ENCODE measurements around the gene NAB1. TPM values are rescaled to one million over a fixed set of nuclear protein-coding genes. Genes with fewer than 3 reads are reported as not detected.

Gene NAB1
- total RNA-seq (2021; ENCODE audit: unreplicated experiment): 40.2 TPM
- 25.1 TPM for polyA plus RNA-seq (2012; ENCODE audit: insufficient read length)
- Bru-seq, nascent RNA: percentile 80 among the genes with signal in this experiment
- BruChase-seq, experiment 1, labeled RNA remaining after a 2-hour chase: percentile 93 among the genes with signal in this experiment
- percentile 88 among the genes with signal in this experiment for BruChase-seq, experiment 2, labeled RNA remaining after a 6-hour chase
- long read RNA-seq, full-length matches to known transcripts: 3 of 27 reads
- long read RNA-seq, partial matches to known transcripts: 10 of 27 reads
- long read RNA-seq, other reads (novel, unspliced or antisense): 14 of 27 reads

GRCh38 chr2:190649035-190649797 lies at the start of gene NAB1:
TSS of gene NAB1 (plus strand) at chr2:190649083. CDS start at chr2:190659177, 10,094 bp downstream.
- ChIA-PET POLR2A (interaction anchor here (0.7 kb wide), 1 partner anchor 29 kb away, joined by 4 read pairs; no protein-coding TSS in a partner anchor), CTCF (no interaction called here)
- peak within 1 kb of the TSS; percentile 82 for H3K27ac ChIP-seq (ENCODE audit: low read length)
- H3K9me3 ChIP-seq (ENCODE audit: control insufficient read depth, insufficient read depth, low read depth, low read length): no peaks in the 10 kb centered on the region
- H3K27me3 ChIP-seq (ENCODE audit: control insufficient read depth, insufficient read depth, low read length): no peaks in the 10 kb centered on the region
- TF ChIP-seq REST (IDR thresholded peaks at IDR 0.05; ENCODE audit: insufficient read depth in 1 of 2, low read depth in 2 of 2, low read length in 1 of 2): no peak
- no peak; the same call in 1 of the 2 replicates for TF ChIP-seq SIN3A (IDR thresholded peaks at IDR 0.05; ENCODE audit: borderline replicate concordance, insufficient read depth, low read depth, low read length)
- no peak for TF ChIP-seq POLR2AphosphoS5 (IDR thresholded peaks at IDR 0.05; ENCODE audit: low read depth, low read length)
- TF ChIP-seq CTCF (IDR thresholded peaks at IDR 0.05): no peak
- no peak for TF ChIP-seq TCF7L2 (IDR thresholded peaks at IDR 0.05; ENCODE audit: low read depth, low read length)
- in situ Hi-C loops (cut with HindIII; ENCODE audit: low pct_unique_long_range_greater_than_20kb, low sequenced_read_pairs) (no loop called here), intact Hi-C loops (cut with micrococcal nuclease; ENCODE audit: unreplicated experiment) (loop anchor here (10.0 kb wide), 1 partner anchor 114 kb away; the partner anchor contains the start of gene NEMP2)
- peaks cover 12% of the 10 kb centered on the region for H3K4me1 ChIP-seq (ENCODE audit: control insufficient read depth, insufficient read depth, low read length)
- no peaks in the 10 kb centered on the region; the same call in 1 of the 2 replicates for H3K36me3 ChIP-seq (ENCODE audit: control insufficient read depth, insufficient read depth, low read length)
- DNase-seq (ENCODE audit: low read depth, low spot score) (no peak), ATAC-seq (peak; percentile 85)
- peak within 1 kb of the TSS; percentile 75 to 87 for H3K4me3 ChIP-seq (ENCODE audit: low read depth in 2 of 2, low read length in 2 of 2)
- BruUV-seq (replicated peaks): no TSS peak

- no peak overlapping the region for H3K4me3 ChIP-seq (ENCODE audit: low read depth in 2 of 2, low read length in 2 of 2)
- no peak overlapping the region for H3K27ac ChIP-seq (ENCODE audit: low read length)
- H3K36me3 ChIP-seq (ENCODE audit: control insufficient read depth, insufficient read depth, low read length): no peaks in the 10 kb centered on the region
- BruUV-seq (replicated peaks): no TSS peak
- DNase-seq (ENCODE audit: low read depth, low spot score): no peak
- CTCF ChIA-PET: no interaction called here
- H3K9me3 ChIP-seq (ENCODE audit: control insufficient read depth, insufficient read depth, low read depth, low read length): no peaks in the 10 kb centered on the region
- ATAC-seq: no peak
- H3K4me1 ChIP-seq (ENCODE audit: control insufficient read depth, insufficient read depth, low read length): no peaks in the 10 kb centered on the region
- in situ Hi-C loops (cut with HindIII; ENCODE audit: low pct_unique_long_range_greater_than_20kb, low sequenced_read_pairs): no loop called here
- H3K27me3 ChIP-seq (ENCODE audit: control insufficient read depth, insufficient read depth, low read length): no peaks in the 10 kb centered on the region
- intact Hi-C loops (cut with micrococcal nuclease; ENCODE audit: unreplicated experiment): no loop called here
- POLR2A ChIA-PET: no interaction called here
- TF ChIP-seq POLR2AphosphoS5 (IDR thresholded peaks at IDR 0.05; ENCODE audit: low read depth, low read length): no peak
- TF ChIP-seq REST (IDR thresholded peaks at IDR 0.05; ENCODE audit: insufficient read depth in 1 of 2, low read depth in 2 of 2, low read length in 1 of 2): no peak
- TF ChIP-seq CTCF (IDR thresholded peaks at IDR 0.05): no peak
- TF ChIP-seq SIN3A (IDR thresholded peaks at IDR 0.05; ENCODE audit: borderline replicate concordance, insufficient read depth, low read depth, low read length): no peak
- no peak for TF ChIP-seq TCF7L2 (IDR thresholded peaks at IDR 0.05; ENCODE audit: low read depth, low read length)
Measured at GRCh38 chr2:190599546-190600220, 49.2 kb upstream of the NAB1 start.

All from Panc1 (cell line).